Measurements from ENCODE around the gene PRICKLE1.

PRICKLE1 gene

DNA sequence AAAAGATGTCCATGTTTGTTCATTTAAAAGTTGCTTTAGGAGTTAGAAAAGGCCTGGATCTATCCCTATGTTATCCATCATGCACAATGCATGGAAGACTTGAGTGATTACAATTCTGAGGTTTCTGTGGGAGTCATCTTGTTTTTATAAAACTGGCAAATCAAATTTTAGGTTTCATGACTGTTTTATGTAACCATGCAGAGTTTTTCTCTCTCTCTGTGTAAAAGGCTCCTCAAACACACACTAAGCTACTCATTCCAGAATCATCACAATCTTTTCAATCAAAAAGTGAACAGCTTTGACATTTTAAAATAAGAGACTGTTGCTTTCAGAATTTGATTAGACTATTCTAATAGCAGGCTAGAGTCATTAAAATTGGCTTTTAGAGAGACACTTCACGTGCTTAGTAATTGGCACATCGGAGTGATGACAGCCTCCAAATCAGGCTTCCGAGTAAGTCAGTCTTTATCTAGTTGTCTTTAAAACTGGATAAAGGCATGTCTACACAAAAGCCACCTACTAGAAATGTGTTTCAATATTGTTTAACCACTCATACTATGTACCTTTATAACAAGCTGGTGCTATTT lies 31.9 kb downstream of the PRICKLE1 start:
- Histone ChIP-seq H3K9ac (no peak overlapping the region), H3K27me3 (ENCODE audit: insufficient read depth, low read depth) (no peaks in the 10 kb centered on the region), H3K4me3 (IDR thresholded peaks at IDR 0.05; ENCODE audit: insufficient read depth, low read depth, low read length) (no peak overlapping the region), H2AFZ (ENCODE audit: low read depth) (no peak overlapping the region), H3K4me2 (no peak overlapping the region), H3K27ac (no peak overlapping the region), H3K4me1 (ENCODE audit: low read depth, poor library complexity, severe bottlenecking) (no peaks in the 10 kb centered on the region), H3K79me2 (ENCODE audit: insufficient read depth, low read depth) (no peaks in the 10 kb centered on the region), H3K36me3 (ENCODE audit: insufficient read depth) (no peaks in the 10 kb centered on the region), H4K20me1 (ENCODE audit: insufficient read depth) (no peaks in the 10 kb centered on the region)
- no peak for TF ChIP-seq CTCF (conservative IDR thresholded peaks at IDR 0.05; ENCODE audit: low read depth, low read length)

GRCh38 chr12:42556917-42557316 lies 32.6 kb downstream of the PRICKLE1 start:
- Histone ChIP-seq H4K20me1 (ENCODE audit: insufficient read depth) (no peaks in the 10 kb centered on the region), H3K27ac (no peak overlapping the region), H3K27me3 (ENCODE audit: insufficient read depth, low read depth) (no peaks in the 10 kb centered on the region), H3K9ac (no peak overlapping the region), H3K79me2 (ENCODE audit: insufficient read depth, low read depth) (no peaks in the 10 kb centered on the region), H3K4me3 (IDR thresholded peaks at IDR 0.05; ENCODE audit: insufficient read depth, low read depth, low read length) (no peak overlapping the region), H3K4me1 (ENCODE audit: low read depth, poor library complexity, severe bottlenecking) (no peaks in the 10 kb centered on the region), H3K4me2 (no peak overlapping the region), H3K36me3 (ENCODE audit: insufficient read depth) (no peaks in the 10 kb centered on the region), H2AFZ (ENCODE audit: low read depth) (no peak overlapping the region)
- no peak for TF ChIP-seq CTCF (conservative IDR thresholded peaks at IDR 0.05; ENCODE audit: low read depth, low read length)

- Histone ChIP-seq H4K20me1 (ENCODE audit: insufficient read depth) (no peaks in the 10 kb centered on the region), H3K27me3 (ENCODE audit: insufficient read depth, low read depth) (no peaks in the 10 kb centered on the region), H3K4me1 (ENCODE audit: low read depth, poor library complexity, severe bottlenecking) (no peaks in the 10 kb centered on the region), H3K79me2 (ENCODE audit: insufficient read depth, low read depth) (no peaks in the 10 kb centered on the region), H3K4me2 (no peak overlapping the region), H3K9ac (no peak overlapping the region), H3K36me3 (ENCODE audit: insufficient read depth) (no peaks in the 10 kb centered on the region), H3K27ac (no peak overlapping the region), H2AFZ (ENCODE audit: low read depth) (no peak overlapping the region), H3K4me3 (IDR thresholded peaks at IDR 0.05; ENCODE audit: insufficient read depth, low read depth, low read length) (no peak overlapping the region)
- no peak for TF ChIP-seq CTCF (conservative IDR thresholded peaks at IDR 0.05; ENCODE audit: low read depth, low read length)
Observed at GRCh38 chr12:42552822-42553221, 36.7 kb downstream of the PRICKLE1 start.

GRCh38 chr12:42550800-42551199 lies 38.7 kb downstream of the PRICKLE1 start:
- H3K27ac ChIP-seq, result no peak overlapping the region
- H3K79me2 ChIP-seq (ENCODE audit: insufficient read depth, low read depth), result no peaks in the 10 kb centered on the region
- H4K20me1 ChIP-seq (ENCODE audit: insufficient read depth), result no peaks in the 10 kb centered on the region
- peaks cover 15% of the 10 kb centered on the region for H3K4me1 ChIP-seq (ENCODE audit: low read depth, poor library complexity, severe bottlenecking)
- H3K4me3 ChIP-seq (IDR thresholded peaks at IDR 0.05; ENCODE audit: insufficient read depth, low read depth, low read length), result no peak overlapping the region
- H3K27me3 ChIP-seq (ENCODE audit: insufficient read depth, low read depth), result no peaks in the 10 kb centered on the region
- TF ChIP-seq CTCF (conservative IDR thresholded peaks at IDR 0.05; ENCODE audit: low read depth, low read length), result no peak
- H2AFZ ChIP-seq (ENCODE audit: low read depth), result no peak overlapping the region
- H3K9ac ChIP-seq, result no peak overlapping the region
- H3K36me3 ChIP-seq (ENCODE audit: insufficient read depth), result no peaks in the 10 kb centered on the region
- H3K4me2 ChIP-seq, result no peak overlapping the region
